AG09319 (cell line): ENCODE measurements around the gene TAGLN2.

Source experiments
- DNase-seq: peaks from one replicate; pipeline ENCODE4 v3.0.0-alpha.2; 2010; ENCODE audit warnings: low read depth; ENCODE audit errors: extremely low read depth
- TF ChIP-seq, protein P1 (sequence below): IDR thresholded peaks from 2 replicates; pipeline ENCODE4 v1.5.1; 2011; ENCODE audit warnings: low read depth, mild to moderate bottlenecking, inconsistent platforms, low read length, moderate library complexity

TAGLN2 gene

DNA sequence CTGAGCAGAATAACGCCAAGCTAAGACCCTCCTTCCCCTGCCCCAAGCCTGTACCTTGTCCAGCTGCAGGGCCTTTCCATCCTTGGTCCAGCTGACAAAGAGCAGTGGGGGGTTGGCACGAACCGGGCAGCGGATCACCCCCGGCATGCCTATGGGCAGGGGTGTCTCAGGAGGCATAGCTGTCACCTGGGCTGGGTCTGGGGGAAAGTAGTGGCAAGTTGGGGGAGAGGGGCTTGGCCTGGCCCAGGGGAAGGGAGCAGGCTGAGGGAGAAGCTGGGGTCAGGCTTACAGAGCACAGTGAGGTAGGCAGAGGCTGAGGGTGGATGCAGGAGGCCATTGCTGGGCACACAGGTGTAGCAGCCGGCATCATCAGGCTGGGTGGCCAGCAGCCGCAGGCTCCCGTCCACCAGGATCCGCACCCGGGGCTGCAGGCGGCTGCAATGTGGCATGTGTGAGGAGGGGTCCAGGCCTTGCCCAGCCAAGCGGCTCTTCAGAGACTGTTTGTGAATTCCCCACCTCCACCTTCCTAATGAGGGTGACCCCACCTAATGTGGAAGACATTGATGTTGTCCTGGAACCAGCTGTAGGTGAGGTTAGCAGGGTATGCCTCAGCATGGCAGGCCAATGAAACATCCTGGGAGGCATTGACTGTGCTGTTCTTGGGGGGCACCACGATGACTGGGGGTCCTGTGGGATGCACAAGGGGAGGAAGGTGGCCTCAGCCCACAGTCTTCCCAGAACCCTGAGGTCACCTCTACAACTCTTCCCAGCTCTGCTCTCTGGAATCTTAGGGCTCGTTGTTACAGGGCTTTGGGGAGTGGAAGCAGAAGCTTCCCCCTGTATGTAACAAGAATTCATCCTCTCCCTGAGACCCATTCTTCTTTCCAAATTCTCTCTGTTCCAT lies 9.1 kb upstream of the TAGLN2 start:
- DNase-seq, result no peak
- TF ChIP-seq, protein P1, sequence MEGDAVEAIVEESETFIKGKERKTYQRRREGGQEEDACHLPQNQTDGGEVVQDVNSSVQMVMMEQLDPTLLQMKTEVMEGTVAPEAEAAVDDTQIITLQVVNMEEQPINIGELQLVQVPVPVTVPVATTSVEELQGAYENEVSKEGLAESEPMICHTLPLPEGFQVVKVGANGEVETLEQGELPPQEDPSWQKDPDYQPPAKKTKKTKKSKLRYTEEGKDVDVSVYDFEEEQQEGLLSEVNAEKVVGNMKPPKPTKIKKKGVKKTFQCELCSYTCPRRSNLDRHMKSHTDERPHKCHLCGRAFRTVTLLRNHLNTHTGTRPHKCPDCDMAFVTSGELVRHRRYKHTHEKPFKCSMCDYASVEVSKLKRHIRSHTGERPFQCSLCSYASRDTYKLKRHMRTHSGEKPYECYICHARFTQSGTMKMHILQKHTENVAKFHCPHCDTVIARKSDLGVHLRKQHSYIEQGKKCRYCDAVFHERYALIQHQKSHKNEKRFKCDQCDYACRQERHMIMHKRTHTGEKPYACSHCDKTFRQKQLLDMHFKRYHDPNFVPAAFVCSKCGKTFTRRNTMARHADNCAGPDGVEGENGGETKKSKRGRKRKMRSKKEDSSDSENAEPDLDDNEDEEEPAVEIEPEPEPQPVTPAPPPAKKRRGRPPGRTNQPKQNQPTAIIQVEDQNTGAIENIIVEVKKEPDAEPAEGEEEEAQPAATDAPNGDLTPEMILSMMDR, result no peak

DNA sequence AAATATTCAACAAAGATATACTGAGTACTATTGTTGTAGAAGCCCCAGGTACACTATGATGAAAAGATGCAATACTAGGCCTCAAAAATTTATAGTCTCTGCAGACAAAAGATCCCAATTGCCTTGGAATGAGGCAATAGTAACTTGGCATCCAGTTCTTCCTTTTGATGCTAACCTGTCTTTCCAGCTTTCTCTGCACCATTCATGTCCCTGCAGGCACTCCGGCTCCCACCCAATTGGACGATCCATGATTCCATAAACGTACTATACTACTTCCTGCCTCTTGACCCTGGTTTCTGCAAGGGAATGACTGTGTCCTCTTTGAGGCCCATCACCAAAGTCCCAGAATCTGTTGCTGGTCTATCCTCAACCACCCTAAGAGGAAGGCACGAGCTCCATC lies 8.0 kb upstream of the TAGLN2 start:
- TF ChIP-seq, protein P1, result no peak
- DNase-seq, result no peak

DNA sequence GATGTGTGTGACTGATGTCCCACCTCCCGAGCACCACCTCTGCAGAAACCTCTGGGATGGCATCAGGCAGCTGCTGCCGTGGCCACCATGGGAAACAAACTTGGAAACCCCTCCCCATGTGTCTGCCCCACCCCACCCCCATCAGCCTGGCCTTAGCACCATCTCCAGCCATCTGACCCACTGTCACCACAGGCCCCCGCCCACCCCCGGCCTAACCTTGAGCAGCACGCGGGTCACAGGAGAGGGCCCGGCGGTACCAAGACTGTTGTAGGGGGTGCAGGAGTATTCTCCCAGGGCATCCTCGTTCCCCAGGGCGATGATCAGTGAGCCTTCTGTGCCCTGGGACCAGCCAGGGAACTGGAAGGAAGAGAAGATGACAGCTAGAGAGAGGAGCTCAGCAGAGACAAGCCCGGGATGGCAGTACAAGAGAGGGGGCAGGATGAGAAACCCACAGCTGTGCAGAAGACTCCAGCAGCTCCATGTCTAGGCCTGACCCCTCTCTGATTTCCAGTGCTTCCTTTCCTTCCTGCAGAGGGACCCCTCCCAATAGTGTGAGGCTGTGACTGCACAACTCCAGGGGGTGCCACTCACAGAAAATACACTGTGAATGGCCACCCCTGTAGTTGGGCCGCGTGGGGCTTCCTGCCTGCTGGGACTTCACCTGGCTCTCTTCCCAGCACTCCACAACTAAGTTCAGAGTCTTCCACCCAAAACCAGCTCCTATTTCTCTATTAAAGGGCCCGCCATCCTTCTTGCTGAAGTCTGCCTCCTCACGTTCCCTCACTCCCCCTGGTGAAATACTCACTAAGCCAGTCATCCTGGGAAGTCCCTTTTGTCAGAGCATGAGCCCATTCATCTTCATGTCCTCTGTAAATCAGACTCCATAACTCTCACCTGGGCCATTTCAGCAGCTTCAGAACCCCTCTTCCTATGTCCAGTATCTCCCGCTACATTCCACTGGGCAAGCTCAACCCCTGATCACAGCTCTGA lies 7.3 kb upstream of the TAGLN2 start:
- no peak for DNase-seq
- TF ChIP-seq, protein P1, result no peak

DNA sequence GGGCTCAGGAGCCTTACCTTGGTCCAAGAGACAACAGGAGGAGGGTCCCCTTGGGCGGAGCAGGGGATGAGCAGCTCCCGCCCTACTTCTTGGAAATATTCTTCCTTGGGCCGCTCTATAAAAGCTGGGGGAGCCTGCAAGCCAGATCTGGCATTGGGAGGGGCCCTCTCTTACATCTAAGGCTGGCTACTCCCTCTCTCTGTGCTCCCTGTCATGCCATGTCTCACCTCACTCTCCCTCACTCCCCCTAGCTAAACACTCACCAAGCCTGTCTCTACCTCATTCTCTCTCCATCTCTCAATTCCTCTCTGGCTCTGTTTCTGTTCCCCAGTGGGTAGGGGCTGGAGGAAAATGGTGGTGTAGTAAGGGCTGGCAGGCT lies 6.5 kb upstream of the TAGLN2 start:
- TF ChIP-seq, protein P1, result no peak
- DNase-seq, result no peak

DNA sequence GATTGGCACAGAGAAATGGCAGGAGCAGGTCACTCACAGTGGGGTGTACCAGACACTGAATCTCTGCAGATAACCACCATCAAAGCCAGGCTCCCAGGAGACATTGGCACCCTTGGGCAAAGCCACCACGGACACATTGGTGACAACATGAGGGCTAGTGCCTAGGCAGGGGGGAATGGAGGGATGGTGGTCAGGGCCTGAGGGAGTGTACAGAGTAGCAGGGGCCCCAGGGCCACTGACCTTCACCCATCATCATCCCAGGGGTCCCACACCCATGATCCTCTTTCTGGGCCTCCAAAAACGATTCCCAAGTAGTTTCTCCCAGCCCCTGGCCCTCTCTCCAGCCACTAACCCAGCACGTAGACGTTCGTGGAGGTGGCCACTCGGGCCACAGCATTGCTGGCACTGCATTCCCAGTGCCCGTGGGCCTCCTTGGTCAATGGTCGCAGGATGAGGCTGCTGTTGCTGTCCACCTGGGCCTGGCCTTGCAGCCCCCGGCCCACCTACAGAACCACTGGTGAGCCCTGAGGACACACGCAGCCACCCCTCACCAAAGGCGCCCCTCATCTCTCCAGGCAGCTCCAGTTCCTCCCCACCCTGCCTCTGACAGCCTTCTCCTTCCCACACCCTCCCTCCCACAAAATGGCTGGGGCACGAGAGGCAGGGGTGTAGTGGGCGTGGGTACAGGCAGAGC lies 5.9 kb upstream of the TAGLN2 start:
- DNase-seq, result no peak
- TF ChIP-seq, protein P1, result no peak

DNA sequence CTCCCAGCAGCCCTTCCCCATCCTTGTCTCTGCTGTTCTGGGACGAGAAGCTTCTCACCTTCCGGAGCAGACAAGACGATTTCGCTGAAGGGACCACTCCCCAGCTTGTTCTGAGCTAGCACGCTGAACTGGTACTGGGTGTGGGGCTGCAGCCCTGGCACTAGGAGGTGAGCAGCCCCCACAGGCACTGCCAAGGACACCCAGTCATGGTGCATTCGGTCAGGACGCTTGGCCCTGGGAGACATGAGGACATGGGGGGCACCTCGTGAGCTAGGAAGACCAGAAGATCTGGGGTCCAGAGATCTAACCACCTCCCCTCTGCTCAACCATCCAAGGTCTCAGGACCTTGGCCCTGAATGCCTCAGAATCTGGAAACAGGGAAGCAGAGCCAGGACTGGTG lies 5.3 kb upstream of the TAGLN2 start:
- TF ChIP-seq, protein P1, result no peak
- no peak for DNase-seq
